Esophagus muscularis mucosa (tissue), 4 donors: ENCODE measurements around the gene HMGA1. TPM values are rescaled to one million over a fixed set of nuclear protein-coding genes. Genes with fewer than 3 reads are reported as not detected.
A peak's percentile ranks its signal among the peaks of the same experiment; 100 is the strongest.

ENCODE experiments used
- DNase-seq: peaks from one replicate; pipeline ENCODE4 v3.0.0-alpha.2; 2017; ENCODE audit errors: extremely low spot score
- H3K27ac ChIP-seq, 4 donors: fragments of 200-600 bp; sonication (generic); replicated peaks in 1 of 4; 1 replicate in 3 of 4; 2 replicates in 1 of 4; pipeline ENCODE4 v1.5.1; 2016 to 2019; ENCODE audit warnings: mild to moderate bottlenecking in 1 of 4
- H3K27me3 ChIP-seq, 4 donors: fragments of 200-600 bp; sonication (generic); one replicate each; pipeline versions ENCODE4 v1.5.1 to v1.6.0; 2016 to 2019
- H3K36me3 ChIP-seq, 4 donors: fragments of 200-600 bp; sonication (generic); one replicate each; pipeline ENCODE4 v1.5.1; 2016 to 2019
- H3K4me1 ChIP-seq, 4 donors: fragments of 200-600 bp; sonication (generic); one replicate each; pipeline ENCODE4 v1.5.1; 2016 to 2019
- H3K4me3 ChIP-seq, 4 donors: fragments of 200-600 bp; sonication (generic); 1 replicate in 2 of 4; 2 replicates in 2 of 4; pipeline ENCODE4 v1.5.1; 2016 to 2019; ENCODE audit warnings: mild to moderate bottlenecking in 4 of 4, moderate library complexity in 1 of 4
- H3K9me3 ChIP-seq, 4 donors: fragments of 200-600 bp; sonication (generic); 1 replicate in 3 of 4; 2 replicates in 1 of 4; pipeline ENCODE4 v1.5.1; 2016 to 2019
- EP300 ChIP-seq: sonication (generic); formaldehyde crosslinking; IDR thresholded peaks from one replicate; pipeline ENCODE4 v1.6.1; 2017; ENCODE audit warnings: antibody characterized with exemption
- POLR2A ChIP-seq: fragments of 450-650 bp; IDR thresholded peaks from one replicate; pipeline ENCODE4 v1.6.1; 2017; ENCODE audit warnings: antibody characterized with exemption, moderate library complexity, mild to moderate bottlenecking, low read depth
- POLR2AphosphoS5 ChIP-seq, 2 donors: sonication (generic); formaldehyde crosslinking; IDR thresholded peaks; one replicate each; pipeline ENCODE4 v1.6.1; 2017; ENCODE audit warnings: antibody characterized with exemption in 2 of 2
- WGBS: methylation state at CpG from one replicate; pipeline ENCODE4 v1.1.5; 2018; 5-methylcytosine and 5-hydroxymethylcytosine counted together
- intact Hi-C: fragments of 100-400 bp; cut with DNase I; formaldehyde crosslinking; loops from one replicate; pipeline ENCODE4 v1.15.1; 2023
- total RNA-seq, 4 donors: library from RNA; depleted of rRNA; stranded (reverse); fragments of >200 nt; gene quantifications; one replicate each; pipeline versions ENCODE4 v1.1.0 to v1.2.1, GENCODE V29; 2016
- TF ChIP-seq, protein P1 (sequence below), 3 experiments: fragments of 200-600 bp in 2 of 3; fragments of 450-650 bp in 1 of 3; sonication (generic) in 2 of 3; IDR thresholded peaks; one replicate each; pipeline ENCODE4 v1.5.1; 2017 to 2019; ENCODE audit warnings: antibody characterized with exemption in 3 of 3, mild to moderate bottlenecking in 2 of 3, moderate library complexity in 1 of 3

Gene HMGA1
- total RNA-seq, 4 donors from 2014 or later, result 8.3 to 27.2 (median 17.5) TPM

DNA sequence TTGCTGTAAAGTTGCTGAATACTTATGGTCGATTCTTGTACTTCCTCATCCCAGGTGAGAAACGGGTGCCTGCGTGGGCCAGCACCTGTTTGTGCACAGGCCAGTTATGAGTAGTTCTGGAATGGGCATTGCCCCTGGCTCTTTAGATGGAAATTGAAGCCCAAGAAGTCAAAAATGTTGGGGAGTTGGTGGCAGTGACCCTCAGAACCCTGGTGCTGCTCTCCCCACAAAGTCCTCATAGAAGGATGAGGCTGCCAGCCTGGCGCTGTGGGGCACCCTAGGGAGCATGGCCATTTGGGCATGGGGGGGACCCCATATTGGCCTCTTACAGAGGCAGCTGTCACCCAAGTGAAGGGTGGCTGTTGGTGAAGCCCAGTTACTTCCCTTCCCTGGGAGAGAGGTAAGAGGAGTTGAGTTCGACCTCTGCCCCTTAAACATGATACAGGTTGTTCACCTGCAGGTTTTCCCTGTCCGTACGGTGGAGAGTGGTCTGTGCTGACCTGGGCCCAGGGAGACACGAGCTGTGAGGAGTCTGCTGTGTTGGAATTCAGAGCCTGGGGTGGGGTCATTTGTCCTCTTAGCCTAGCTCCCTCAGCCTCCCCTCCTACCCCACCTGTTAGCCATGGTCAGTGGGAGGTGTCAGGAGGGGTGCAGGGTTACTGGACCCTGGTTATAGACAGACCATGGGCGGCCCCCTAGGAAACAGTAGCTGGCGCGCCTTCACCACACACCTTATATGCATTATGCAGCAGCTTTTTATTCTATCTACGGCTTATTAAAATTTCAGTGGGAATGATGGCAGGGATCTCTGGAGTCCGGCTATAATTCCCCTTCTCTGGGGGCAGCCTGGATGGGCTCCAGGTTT is 4.9 kb downstream of the HMGA1 start:
- Histone ChIP-seq H3K36me3 (peaks cover 6 to 22% (median 18%) of the 10 kb centered on the region in 4 donors), H3K4me1 (peaks cover 25 to 42% (median 34%) of the 10 kb centered on the region in 4 donors), H3K9me3 (no peaks in the 10 kb centered on the region), H3K27me3 (no peaks in the 10 kb centered on the region), H3K4me3 (no peak overlapping the region), H3K27ac (no peak overlapping the region)
- peak; percentile 12 for DNase-seq
- 95% methylated on average over 12 of the region's 13 CpGs for WGBS
- intact Hi-C loops, result loop anchor here (10.0 kb wide), 1 partner anchor 363 kb away; no protein-coding TSS in a partner anchor
- no peak for TF ChIP-seq POLR2AphosphoS5 (IDR thresholded peaks at IDR 0.05)
- TF ChIP-seq POLR2A, result no peak
- TF ChIP-seq, protein P1, sequence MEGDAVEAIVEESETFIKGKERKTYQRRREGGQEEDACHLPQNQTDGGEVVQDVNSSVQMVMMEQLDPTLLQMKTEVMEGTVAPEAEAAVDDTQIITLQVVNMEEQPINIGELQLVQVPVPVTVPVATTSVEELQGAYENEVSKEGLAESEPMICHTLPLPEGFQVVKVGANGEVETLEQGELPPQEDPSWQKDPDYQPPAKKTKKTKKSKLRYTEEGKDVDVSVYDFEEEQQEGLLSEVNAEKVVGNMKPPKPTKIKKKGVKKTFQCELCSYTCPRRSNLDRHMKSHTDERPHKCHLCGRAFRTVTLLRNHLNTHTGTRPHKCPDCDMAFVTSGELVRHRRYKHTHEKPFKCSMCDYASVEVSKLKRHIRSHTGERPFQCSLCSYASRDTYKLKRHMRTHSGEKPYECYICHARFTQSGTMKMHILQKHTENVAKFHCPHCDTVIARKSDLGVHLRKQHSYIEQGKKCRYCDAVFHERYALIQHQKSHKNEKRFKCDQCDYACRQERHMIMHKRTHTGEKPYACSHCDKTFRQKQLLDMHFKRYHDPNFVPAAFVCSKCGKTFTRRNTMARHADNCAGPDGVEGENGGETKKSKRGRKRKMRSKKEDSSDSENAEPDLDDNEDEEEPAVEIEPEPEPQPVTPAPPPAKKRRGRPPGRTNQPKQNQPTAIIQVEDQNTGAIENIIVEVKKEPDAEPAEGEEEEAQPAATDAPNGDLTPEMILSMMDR (IDR thresholded peaks at IDR 0.05), result no peak
- no peak for TF ChIP-seq EP300

DNA sequence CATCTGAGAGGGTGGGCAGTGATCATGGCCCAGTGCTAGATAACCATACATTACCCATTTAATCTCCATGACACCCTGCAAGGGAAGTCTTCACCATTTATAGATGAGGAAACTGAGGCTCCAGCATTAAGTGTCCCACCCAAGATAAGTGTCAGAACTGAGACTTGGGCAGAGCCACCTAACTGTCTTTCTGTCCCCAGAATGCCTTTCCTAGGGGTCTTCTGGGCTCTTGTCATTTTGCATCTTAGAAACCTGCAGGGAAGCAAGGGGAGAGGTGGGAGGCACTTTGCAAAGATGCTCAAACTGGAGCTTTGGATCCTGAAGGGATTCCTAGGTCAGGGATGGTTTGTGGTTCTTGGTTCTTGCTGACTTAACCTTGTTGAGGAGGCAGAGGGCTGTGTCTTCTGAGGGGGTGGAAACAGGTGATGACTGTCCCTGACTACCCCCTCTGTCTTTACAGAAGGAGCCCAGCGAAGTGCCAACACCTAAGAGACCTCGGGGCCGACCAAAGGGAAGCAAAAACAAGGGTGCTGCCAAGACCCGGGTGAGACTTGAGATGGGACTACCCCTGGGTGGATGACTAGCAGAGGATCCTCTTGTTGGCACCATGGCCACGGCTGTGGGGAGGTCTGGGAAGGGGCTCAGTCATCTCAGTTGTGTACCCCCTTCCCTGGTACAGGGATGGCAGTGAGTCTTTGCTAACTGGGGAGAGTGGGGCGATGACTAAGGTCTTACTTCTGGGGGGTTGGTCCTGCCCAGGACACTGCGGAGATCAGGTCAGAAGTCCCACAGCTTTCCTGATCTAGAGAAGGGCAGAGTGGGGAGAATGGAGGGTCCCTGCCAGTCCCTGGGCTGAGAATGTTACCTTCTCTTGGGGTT is 5.8 kb downstream of the HMGA1 start:
- peak; percentile 85 for DNase-seq
- Histone ChIP-seq H3K27me3 (no peaks in the 10 kb centered on the region), H3K4me1 (peaks cover 26 to 48% (median 38%) of the 10 kb centered on the region in 4 donors), H3K36me3 (peaks cover 6 to 22% (median 18%) of the 10 kb centered on the region in 4 donors), H3K4me3 (no peak overlapping the region), H3K9me3 (no peaks in the 10 kb centered on the region), H3K27ac (no peak overlapping the region)
- TF ChIP-seq POLR2AphosphoS5 (IDR thresholded peaks at IDR 0.05) (no peak), EP300 (no peak), POLR2A (no peak)
- TF ChIP-seq, protein P1 (IDR thresholded peaks at IDR 0.05), result no peak
- intact Hi-C loops, result loop anchor here (10.0 kb wide), 1 partner anchor 362 kb away; no protein-coding TSS in a partner anchor
- 78% methylated on average over 5 of the region's 7 CpGs for WGBS

DNA sequence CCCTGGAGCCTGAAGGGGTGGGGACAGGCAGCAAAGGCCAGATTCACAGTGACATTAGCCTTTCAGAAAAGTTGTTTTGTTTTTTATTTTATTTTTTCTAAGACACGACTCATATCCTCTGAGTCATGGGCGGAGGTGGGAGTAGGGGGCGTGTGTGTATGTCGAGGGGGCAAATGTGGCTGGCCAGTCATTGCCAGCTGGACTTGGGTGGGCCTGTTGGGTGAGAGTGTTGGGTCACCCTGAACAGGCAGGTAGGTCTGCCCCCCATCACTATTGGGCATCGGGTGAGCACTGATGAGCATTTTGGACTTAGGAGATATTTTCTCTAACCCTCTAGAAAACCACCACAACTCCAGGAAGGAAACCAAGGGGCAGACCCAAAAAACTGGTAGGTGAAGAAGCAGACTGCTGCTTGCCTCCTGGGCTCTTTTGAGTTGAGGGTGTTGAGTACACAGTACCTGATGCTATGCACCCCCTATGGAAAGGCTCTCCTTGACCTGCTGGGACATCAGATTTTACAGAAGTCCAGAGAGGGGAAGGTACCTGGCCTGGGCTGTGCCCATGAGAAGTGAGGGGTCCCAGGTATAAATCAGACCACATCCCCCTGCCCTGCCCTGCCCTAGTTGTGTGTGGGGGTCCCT is 6.6 kb downstream of the HMGA1 start:
- H3K36me3 ChIP-seq, result peaks cover 6 to 22% (median 18%) of the 10 kb centered on the region in 4 donors
- no peak overlapping the region for H3K4me3 ChIP-seq
- peak overlapping the region in 2 of 4 donors; percentile 25 to 75 for H3K27ac ChIP-seq
- intact Hi-C loops, result loop anchor here (10.0 kb wide), 1 partner anchor 362 kb away; no protein-coding TSS in a partner anchor
- TF ChIP-seq POLR2A, result no peak
- no peak for TF ChIP-seq EP300
- TF ChIP-seq POLR2AphosphoS5 (IDR thresholded peaks at IDR 0.05), result no peak
- TF ChIP-seq, protein P1 (IDR thresholded peaks at IDR 0.05), result no peak
- 42% methylated on average over 5 of the region's 5 CpGs for WGBS
- no peak for DNase-seq
- H3K4me1 ChIP-seq, result peaks cover 29 to 48% (median 39%) of the 10 kb centered on the region in 4 donors
- H3K9me3 ChIP-seq, result no peaks in the 10 kb centered on the region
- no peaks in the 10 kb centered on the region for H3K27me3 ChIP-seq
